Measurements from ENCODE around the gene MED13L.

Gene MED13L
- total RNA-seq: 243 reads per million, percentile 94 among the genes with 10 or more reads in this experiment

GRCh38 chr12:116277467-116278278 lies at the start of gene MED13L:
TSS of gene MED13L (minus strand) at chr12:116277693. CDS start at chr12:116277131, 562 bp downstream.
- DNase-seq: peak; percentile 82

- peak; percentile 2 for DNase-seq
Observed at GRCh38 chr12:116325336-116325664, 47.8 kb upstream of the MED13L start.

GRCh38 chr12:116324654-116325335 lies 47.3 kb upstream of the MED13L start:
- DNase-seq: no peak

- DNase-seq: no peak
Observed at GRCh38 chr12:116323406-116324386, 46.2 kb upstream of the MED13L start.

GRCh38 chr12:116321913-116322312 lies 44.4 kb upstream of the MED13L start:
- no peak for DNase-seq

GRCh38 chr12:116320791-116321217 lies 43.3 kb upstream of the MED13L start:
- DNase-seq: no peak

- no peak for DNase-seq
Observed at GRCh38 chr12:116319898-116320621, 42.6 kb upstream of the MED13L start.

- no peak for DNase-seq
Observed at GRCh38 chr12:116319233-116319897, 41.9 kb upstream of the MED13L start.

- no peak for DNase-seq
Observed at GRCh38 chr12:116318576-116319232, 41.2 kb upstream of the MED13L start.

- no peak for DNase-seq
Observed at GRCh38 chr12:116317986-116318575, 40.6 kb upstream of the MED13L start.

GRCh38 chr12:116317139-116317538 lies 39.6 kb upstream of the MED13L start:
- DNase-seq: no peak

- no peak for DNase-seq
Observed at GRCh38 chr12:116314477-116314876, 37.0 kb upstream of the MED13L start.

- no peak for DNase-seq
Observed at GRCh38 chr12:116313194-116313927, 35.9 kb upstream of the MED13L start.

- DNase-seq: no peak
Observed at GRCh38 chr12:116310082-116310481, 32.6 kb upstream of the MED13L start.

- no peak for DNase-seq
Observed at GRCh38 chr12:116309343-116309742, 31.9 kb upstream of the MED13L start.

- no peak for DNase-seq
Observed at GRCh38 chr12:116308647-116309046, 31.2 kb upstream of the MED13L start.

GRCh38 chr12:116306968-116307367 lies 29.5 kb upstream of the MED13L start:
- no peak for DNase-seq

GRCh38 chr12:116306506-116306905 lies 29.0 kb upstream of the MED13L start:
- no peak for DNase-seq

- no peak for DNase-seq
Observed at GRCh38 chr12:116304621-116305020, 27.1 kb upstream of the MED13L start.

- no peak for DNase-seq
Observed at GRCh38 chr12:116303929-116304328, 26.4 kb upstream of the MED13L start.

Measured in effector CD4-positive, alpha-beta T cell (primary cell).